Activated CD8-positive, alpha-beta memory T cell treated with anti-CD3 and anti-CD28 coated beads for 1 hour (primary cell): ENCODE data around the gene ZBTB5.
"Not testable (repeated sequence)": the region's sequence is repeated elsewhere in the genome, so short reads cannot be mapped to it uniquely, and the experiment has no call there.

Experiments
- DNase-seq, 2 donors: peaks; one replicate each; pipeline ENCODE4 v3.0.0-alpha.2; 2020; ENCODE audit warnings: low read depth in 1 of 2; ENCODE audit errors: extremely low read depth in 1 of 2

The ZBTB5 gene

GRCh38 chr9:37486616-37487548, 21.6 kb upstream of the ZBTB5 start:
- no peak for DNase-seq

GRCh38 chr9:37486256-37486615, 21.0 kb upstream of the ZBTB5 start:
- DNase-seq: no peak

- DNase-seq: peak; percentile 82 to 96
Observed at GRCh38 chr9:37485389-37486255, 20.4 kb upstream of the ZBTB5 start, which contains the start of gene POLR1E. TSS of gene POLR1E (plus strand) at chr9:37485948. CDS start at chr9:37486048, 100 bp downstream.

GRCh38 chr9:37480759-37481158, 15.5 kb upstream of the ZBTB5 start:
- no peak for DNase-seq

GRCh38 chr9:37477987-37478619, 12.9 kb upstream of the ZBTB5 start:
- not testable (repeated sequence) for DNase-seq

- DNase-seq: not testable (repeated sequence)
Observed at GRCh38 chr9:37477443-37477842, 12.2 kb upstream of the ZBTB5 start.

GRCh38 chr9:37476930-37477329, 11.7 kb upstream of the ZBTB5 start:
- no peak for DNase-seq

GRCh38 chr9:37474438-37474837, 9.2 kb upstream of the ZBTB5 start:
- no peak for DNase-seq

- not testable (repeated sequence) for DNase-seq
Observed at GRCh38 chr9:37473982-37474381, 8.7 kb upstream of the ZBTB5 start.

GRCh38 chr9:37471942-37472684, 6.9 kb upstream of the ZBTB5 start:
- no peak for DNase-seq

GRCh38 chr9:37468620-37469019, 3.4 kb upstream of the ZBTB5 start:
- DNase-seq: no peak

- DNase-seq: not testable (repeated sequence)
Observed at GRCh38 chr9:37467530-37467929, 2.3 kb upstream of the ZBTB5 start.

GRCh38 chr9:37466037-37466709, 923 bp upstream of the ZBTB5 start:
- DNase-seq: no peak

- DNase-seq: peak; percentile 64 to 72
Observed at GRCh38 chr9:37464426-37465248, 613 bp downstream of the ZBTB5 start.

- DNase-seq: no peak
Observed at GRCh38 chr9:37464006-37464405, 1.2 kb downstream of the ZBTB5 start.

- no peak for DNase-seq
Observed at GRCh38 chr9:37456817-37457216, 8.4 kb downstream of the ZBTB5 start.

- DNase-seq: no peak
Observed at GRCh38 chr9:37455884-37456647, 9.2 kb downstream of the ZBTB5 start.

- DNase-seq: no peak
Observed at GRCh38 chr9:37454238-37454637, 11.0 kb downstream of the ZBTB5 start.
